ENCODE data around the gene FRMPD3.
"Not testable (repeated sequence)": the region's sequence is repeated elsewhere in the genome, so short reads cannot be mapped to it uniquely, and the experiment has no call there.

Gene FRMPD3

GRCh38 chrX:107454302-107454701, 4.8 kb downstream of the FRMPD3 start:
- TF ChIP-seq SUZ12 (IDR thresholded peaks at IDR 0.05; ENCODE audit: extremely low read depth, insufficient read depth, insufficient read length) (no peak), ZNF274 (IDR thresholded peaks at IDR 0.05; ENCODE audit: low read depth, low read length) (no peak), YY1 (IDR thresholded peaks at IDR 0.05; ENCODE audit: insufficient read depth, insufficient read length) (no peak)
- Histone ChIP-seq H3K9ac (ENCODE audit: insufficient read length, low read depth) (no peak overlapping the region), H3K4me3 (ENCODE audit: insufficient read length, low read depth) (no peak overlapping the region), H3K4me1 (ENCODE audit: insufficient read depth, insufficient read length) (peaks cover 7% of the 10 kb centered on the region), H3K9me3 (ENCODE audit: insufficient read depth, low read length) (no peaks in the 10 kb centered on the region), H3K27me3 (ENCODE audit: insufficient read depth, insufficient read length) (peaks cover 6% of the 10 kb centered on the region), H3K36me3 (ENCODE audit: insufficient read depth, insufficient read length, low read length) (no peaks in the 10 kb centered on the region)
- no peak for DNase-seq (ENCODE audit: low read depth, low spot score)

GRCh38 chrX:107457289-107457688, 7.8 kb downstream of the FRMPD3 start:
- H3K4me3 ChIP-seq (ENCODE audit: insufficient read length, low read depth), result no peak overlapping the region
- DNase-seq (ENCODE audit: low read depth, low spot score), result no peak
- no peak overlapping the region for H3K9ac ChIP-seq (ENCODE audit: insufficient read length, low read depth)
- no peak for TF ChIP-seq ZNF274 (IDR thresholded peaks at IDR 0.05; ENCODE audit: low read depth, low read length)
- no peak for TF ChIP-seq YY1 (IDR thresholded peaks at IDR 0.05; ENCODE audit: insufficient read depth, insufficient read length)
- TF ChIP-seq SUZ12 (IDR thresholded peaks at IDR 0.05; ENCODE audit: extremely low read depth, insufficient read depth, insufficient read length), result no peak
- no peaks in the 10 kb centered on the region for H3K4me1 ChIP-seq (ENCODE audit: insufficient read depth, insufficient read length)
- H3K9me3 ChIP-seq (ENCODE audit: insufficient read depth, low read length), result no peaks in the 10 kb centered on the region
- H3K27me3 ChIP-seq (ENCODE audit: insufficient read depth, insufficient read length), result no peaks in the 10 kb centered on the region
- no peaks in the 10 kb centered on the region for H3K36me3 ChIP-seq (ENCODE audit: insufficient read depth, insufficient read length, low read length)

GRCh38 chrX:107465932-107466620, 16.6 kb downstream of the FRMPD3 start:
- Histone ChIP-seq H3K4me1 (ENCODE audit: insufficient read depth, insufficient read length) (no peaks in the 10 kb centered on the region), H3K27me3 (ENCODE audit: insufficient read depth, insufficient read length) (no peaks in the 10 kb centered on the region)

GRCh38 chrX:107467271-107467670, 17.8 kb downstream of the FRMPD3 start:
- no peak for TF ChIP-seq ZNF274 (IDR thresholded peaks at IDR 0.05; ENCODE audit: low read depth, low read length)
- no peak for TF ChIP-seq YY1 (IDR thresholded peaks at IDR 0.05; ENCODE audit: insufficient read depth, insufficient read length)
- TF ChIP-seq SUZ12 (IDR thresholded peaks at IDR 0.05; ENCODE audit: extremely low read depth, insufficient read depth, insufficient read length), result no peak
- no peak overlapping the region for H3K4me3 ChIP-seq (ENCODE audit: insufficient read length, low read depth)
- H3K9me3 ChIP-seq (ENCODE audit: insufficient read depth, low read length), result no peaks in the 10 kb centered on the region
- H3K36me3 ChIP-seq (ENCODE audit: insufficient read depth, insufficient read length, low read length), result no peaks in the 10 kb centered on the region
- H3K4me1 ChIP-seq (ENCODE audit: insufficient read depth, insufficient read length), result no peaks in the 10 kb centered on the region
- H3K9ac ChIP-seq (ENCODE audit: insufficient read length, low read depth), result no peak overlapping the region
- no peak for DNase-seq (ENCODE audit: low read depth, low spot score)
- no peaks in the 10 kb centered on the region for H3K27me3 ChIP-seq (ENCODE audit: insufficient read depth, insufficient read length)

More at GRCh38 chrX:107465932-107466620, 16.6 kb downstream of the FRMPD3 start:
- no peak overlapping the region for H3K4me3 ChIP-seq (ENCODE audit: insufficient read length, low read depth)
- TF ChIP-seq ZNF274 (IDR thresholded peaks at IDR 0.05; ENCODE audit: low read depth, low read length) (no peak), SUZ12 (IDR thresholded peaks at IDR 0.05; ENCODE audit: extremely low read depth, insufficient read depth, insufficient read length) (no peak), YY1 (IDR thresholded peaks at IDR 0.05; ENCODE audit: insufficient read depth, insufficient read length) (no peak)
- H3K9me3 ChIP-seq (ENCODE audit: insufficient read depth, low read length), result no peaks in the 10 kb centered on the region
- no peak overlapping the region for H3K9ac ChIP-seq (ENCODE audit: insufficient read length, low read depth)
- DNase-seq (ENCODE audit: low read depth, low spot score), result no peak
- H3K36me3 ChIP-seq (ENCODE audit: insufficient read depth, insufficient read length, low read length), result no peaks in the 10 kb centered on the region

- H3K4me1 ChIP-seq (ENCODE audit: insufficient read depth, insufficient read length), result no peaks in the 10 kb centered on the region
- no peak overlapping the region for H3K4me3 ChIP-seq (ENCODE audit: insufficient read length, low read depth)
- no peak overlapping the region for H3K9ac ChIP-seq (ENCODE audit: insufficient read length, low read depth)
- no peaks in the 10 kb centered on the region for H3K27me3 ChIP-seq (ENCODE audit: insufficient read depth, insufficient read length)
- no peaks in the 10 kb centered on the region for H3K9me3 ChIP-seq (ENCODE audit: insufficient read depth, low read length)
- TF ChIP-seq ZNF274 (IDR thresholded peaks at IDR 0.05; ENCODE audit: low read depth, low read length) (no peak), SUZ12 (IDR thresholded peaks at IDR 0.05; ENCODE audit: extremely low read depth, insufficient read depth, insufficient read length) (no peak), YY1 (IDR thresholded peaks at IDR 0.05; ENCODE audit: insufficient read depth, insufficient read length) (no peak)
- no peak for DNase-seq (ENCODE audit: low read depth, low spot score)
- H3K36me3 ChIP-seq (ENCODE audit: insufficient read depth, insufficient read length, low read length), result no peaks in the 10 kb centered on the region
Observed at GRCh38 chrX:107470198-107470597, 20.7 kb downstream of the FRMPD3 start.

DNA sequence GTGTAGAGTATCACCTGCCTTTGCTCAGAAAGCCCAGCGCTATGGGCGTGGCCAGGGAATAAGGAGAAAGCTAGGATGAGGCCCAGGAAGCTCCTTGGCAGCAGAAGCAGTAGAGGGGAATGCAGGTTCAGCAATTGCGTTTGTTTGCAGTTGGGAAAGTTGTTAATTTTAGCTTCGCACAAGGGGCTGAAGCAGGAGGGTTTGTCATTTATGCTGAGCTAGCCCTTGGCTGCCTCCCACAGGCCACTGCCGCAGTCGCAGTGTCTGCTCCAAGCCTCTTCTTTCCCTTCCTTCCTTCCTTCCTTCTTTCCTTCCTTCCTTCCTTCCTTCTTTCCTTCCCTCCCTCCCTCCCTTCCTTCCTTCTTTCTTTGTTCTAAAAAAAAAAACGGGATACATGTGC, 21.5 kb downstream of the FRMPD3 start:
- H3K4me3 ChIP-seq (ENCODE audit: insufficient read length, low read depth), result no peak overlapping the region
- TF ChIP-seq ZNF274 (IDR thresholded peaks at IDR 0.05; ENCODE audit: low read depth, low read length), result no peak
- TF ChIP-seq YY1 (IDR thresholded peaks at IDR 0.05; ENCODE audit: insufficient read depth, insufficient read length), result no peak
- TF ChIP-seq SUZ12 (IDR thresholded peaks at IDR 0.05; ENCODE audit: extremely low read depth, insufficient read depth, insufficient read length), result no peak
- no peaks in the 10 kb centered on the region for H3K4me1 ChIP-seq (ENCODE audit: insufficient read depth, insufficient read length)
- H3K9me3 ChIP-seq (ENCODE audit: insufficient read depth, low read length), result no peaks in the 10 kb centered on the region
- DNase-seq (ENCODE audit: low read depth, low spot score), result no peak
- H3K27me3 ChIP-seq (ENCODE audit: insufficient read depth, insufficient read length), result no peaks in the 10 kb centered on the region
- H3K36me3 ChIP-seq (ENCODE audit: insufficient read depth, insufficient read length, low read length), result no peaks in the 10 kb centered on the region
- no peak overlapping the region for H3K9ac ChIP-seq (ENCODE audit: insufficient read length, low read depth)

DNA sequence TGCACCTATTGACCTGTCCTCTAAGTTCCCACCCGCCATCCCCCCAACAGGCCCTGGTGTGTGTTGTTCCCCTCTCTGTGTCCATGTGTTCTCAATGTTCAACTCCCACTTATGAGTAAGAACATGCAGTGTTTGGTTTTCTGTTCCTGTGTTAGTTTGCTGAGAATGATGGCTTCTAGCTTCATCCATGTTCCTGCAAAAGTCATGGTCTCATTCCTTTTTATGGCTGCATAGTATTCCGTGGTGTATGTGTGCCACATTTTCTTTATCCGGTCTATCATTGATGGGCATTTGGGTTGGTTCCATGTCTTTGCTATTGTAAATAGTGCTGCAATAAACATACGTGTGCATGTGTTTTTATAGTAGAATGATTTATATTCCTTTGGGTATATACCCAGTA, 22.0 kb downstream of the FRMPD3 start:
- not testable (repeated sequence) for H3K4me3 ChIP-seq (ENCODE audit: insufficient read length, low read depth); DNase-seq (ENCODE audit: low read depth, low spot score); H3K36me3 ChIP-seq (ENCODE audit: insufficient read depth, insufficient read length, low read length); H3K27me3 ChIP-seq (ENCODE audit: insufficient read depth, insufficient read length); H3K9me3 ChIP-seq (ENCODE audit: insufficient read depth, low read length); H3K9ac ChIP-seq (ENCODE audit: insufficient read length, low read depth); H3K4me1 ChIP-seq (ENCODE audit: insufficient read depth, insufficient read length)

Data from NT2/D1 (cell line).